ENCODE results near the gene PDK3. TPM values are rescaled to one million over a fixed set of nuclear protein-coding genes. Genes with fewer than 3 reads are reported as not detected.

The PDK3 gene
- total RNA-seq, 1 experiment from 2014 or later, result 47.3 TPM

DNA sequence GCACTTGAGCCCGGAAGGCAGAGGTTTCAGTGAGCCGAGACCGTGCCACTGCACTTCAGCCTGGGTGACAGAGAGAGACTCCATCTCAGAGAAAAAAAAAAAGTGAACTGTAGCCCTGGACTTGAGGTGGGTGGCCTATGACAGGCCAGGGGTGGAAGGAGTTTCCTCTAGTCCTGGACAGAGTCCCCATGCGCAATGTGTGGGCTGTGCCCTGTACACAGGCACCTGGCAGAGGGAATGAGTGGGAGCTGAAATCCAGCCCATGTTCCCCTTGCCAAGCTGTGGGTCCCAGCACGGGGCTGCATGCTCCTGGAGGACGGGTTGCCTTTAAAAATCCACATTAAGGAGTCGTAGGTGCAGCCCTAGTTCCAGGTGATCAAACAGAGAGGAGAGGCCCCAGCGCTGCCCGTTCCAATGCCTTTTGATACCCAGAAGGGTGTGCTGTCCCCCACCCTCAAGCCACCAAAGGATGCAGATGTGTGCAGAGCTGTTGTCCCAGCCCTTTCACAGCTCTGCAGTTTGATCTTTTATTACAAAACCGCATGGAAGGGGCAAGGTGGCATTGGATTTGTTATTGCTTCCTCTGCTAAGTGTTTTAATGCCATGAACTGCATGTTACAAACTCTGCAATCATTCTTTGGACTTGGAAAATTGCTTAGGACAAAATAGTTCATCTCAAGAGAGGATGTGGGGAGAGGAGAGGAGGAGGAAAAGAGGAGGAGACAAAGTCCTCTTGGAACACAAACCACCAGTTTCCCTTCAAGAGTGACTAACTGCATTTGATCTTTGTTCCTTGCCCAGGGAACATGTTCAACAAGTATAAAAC lies 38.0 kb upstream of the PDK3 start:
- no peaks in the 10 kb centered on the region for H3K27me3 ChIP-seq (ENCODE audit: insufficient read depth, low read length)
- H3K79me2 ChIP-seq (ENCODE audit: insufficient read depth, low read length), result no peaks in the 10 kb centered on the region
- no peak overlapping the region for H3K4ac ChIP-seq (ENCODE audit: low read depth, low read length)
- no peak overlapping the region for H2BK5ac ChIP-seq (ENCODE audit: insufficient read length, low read length)
- no peaks in the 10 kb centered on the region for H3K9me3 ChIP-seq (ENCODE audit: control insufficient read depth, low read depth, low read length)
- no peak overlapping the region for H3K27ac Mint-ChIP-seq
- no peak overlapping the region for H2BK20ac ChIP-seq (ENCODE audit: low read depth, low read length, poor library complexity, severe bottlenecking)
- WGBS (ENCODE audit: extremely low coverage, insufficient read length, low lambda C conversion rate), result no CpG with 5 or more reads among the region's 10 CpGs
- H4K8ac ChIP-seq (replicated peaks; ENCODE audit: insufficient read length, low read depth, low read length), result no peak overlapping the region
- no peak overlapping the region; the same call in 1 of the 2 replicates for H3K14ac ChIP-seq (ENCODE audit: insufficient read depth, low read length)
- H3K56ac ChIP-seq (ENCODE audit: insufficient read length, low read depth, low read length), result no peak overlapping the region
- no peak overlapping the region for H4K91ac ChIP-seq (ENCODE audit: insufficient read length, low read depth, low read length)
- DNase-seq, result no peak
- no peak overlapping the region for H2AK5ac ChIP-seq (ENCODE audit: insufficient read length, low read length)
- H3K18ac ChIP-seq (ENCODE audit: insufficient read length, low read depth, low read length), result no peak overlapping the region
- H3K79me1 ChIP-seq (ENCODE audit: insufficient read depth, low read depth, low read length, poor library complexity, severe bottlenecking), result no peaks in the 10 kb centered on the region
- TF ChIP-seq, protein P1, sequence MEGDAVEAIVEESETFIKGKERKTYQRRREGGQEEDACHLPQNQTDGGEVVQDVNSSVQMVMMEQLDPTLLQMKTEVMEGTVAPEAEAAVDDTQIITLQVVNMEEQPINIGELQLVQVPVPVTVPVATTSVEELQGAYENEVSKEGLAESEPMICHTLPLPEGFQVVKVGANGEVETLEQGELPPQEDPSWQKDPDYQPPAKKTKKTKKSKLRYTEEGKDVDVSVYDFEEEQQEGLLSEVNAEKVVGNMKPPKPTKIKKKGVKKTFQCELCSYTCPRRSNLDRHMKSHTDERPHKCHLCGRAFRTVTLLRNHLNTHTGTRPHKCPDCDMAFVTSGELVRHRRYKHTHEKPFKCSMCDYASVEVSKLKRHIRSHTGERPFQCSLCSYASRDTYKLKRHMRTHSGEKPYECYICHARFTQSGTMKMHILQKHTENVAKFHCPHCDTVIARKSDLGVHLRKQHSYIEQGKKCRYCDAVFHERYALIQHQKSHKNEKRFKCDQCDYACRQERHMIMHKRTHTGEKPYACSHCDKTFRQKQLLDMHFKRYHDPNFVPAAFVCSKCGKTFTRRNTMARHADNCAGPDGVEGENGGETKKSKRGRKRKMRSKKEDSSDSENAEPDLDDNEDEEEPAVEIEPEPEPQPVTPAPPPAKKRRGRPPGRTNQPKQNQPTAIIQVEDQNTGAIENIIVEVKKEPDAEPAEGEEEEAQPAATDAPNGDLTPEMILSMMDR (conservative IDR thresholded peaks at IDR 0.05), result no peak
- H3K4me1 ChIP-seq (ENCODE audit: insufficient read depth, low read length), result no peaks in the 10 kb centered on the region
- no peak overlapping the region for H3K27ac ChIP-seq (ENCODE audit: insufficient read length, low read depth, low read length)
- H2BK15ac ChIP-seq (ENCODE audit: low read depth, low read length), result no peak overlapping the region
- no peak overlapping the region for H4K5ac ChIP-seq (ENCODE audit: insufficient read length, low read depth, low read length)
- H3K27me3 Mint-ChIP-seq (ENCODE audit: low read depth), result peaks cover 2% of the 10 kb centered on the region; the same call in 1 of the 2 replicates
- no peaks in the 10 kb centered on the region for H4K20me1 ChIP-seq (ENCODE audit: control insufficient read depth, insufficient read depth, insufficient read length)
- no peak overlapping the region for H2BK120ac ChIP-seq (ENCODE audit: low read depth, low read length, poor library complexity, severe bottlenecking)
- H3K9ac ChIP-seq (ENCODE audit: extremely low read depth, insufficient read length, low read length), result no peak overlapping the region
- H3K4me2 ChIP-seq (ENCODE audit: insufficient read depth, insufficient read length, low read length), result no peak overlapping the region
- H3K23ac ChIP-seq (ENCODE audit: insufficient read length, low read depth, low read length), result no peak overlapping the region
- H3K9me3 Mint-ChIP-seq, result peaks cover 4 to 5% of the 10 kb centered on the region in 2 experiments; a peak in 3 of 5 replicates
- H3K4me3 Mint-ChIP-seq, result no peak overlapping the region
- no peak overlapping the region for H2BK12ac ChIP-seq (ENCODE audit: insufficient read length, low read depth, low read length)
- H3K36me3 Mint-ChIP-seq (ENCODE audit: insufficient read depth in 1 of 3, low read depth in 3 of 3), result no peaks in the 10 kb centered on the region; a peak in 1 of 7 replicates
- H2AFZ ChIP-seq (ENCODE audit: low read length), result no peak overlapping the region
- no peak overlapping the region for H3T11ph ChIP-seq (ENCODE audit: low read length)
- H3K23me2 ChIP-seq (ENCODE audit: insufficient read length, low read depth, low read length, poor library complexity, severe bottlenecking), result no peaks in the 10 kb centered on the region
- H3K4me1 Mint-ChIP-seq, result peaks cover 15 to 20% of the 10 kb centered on the region in 2 experiments

Data from H9 (cell line).